Keratinocyte (primary cell): Measurements from ENCODE around the gene DNAH10. TPM values are rescaled to one million over a fixed set of nuclear protein-coding genes. Genes with fewer than 3 reads are reported as not detected.

Experiments
- DNase-seq: peaks from one replicate; pipeline ENCODE4 v3.0.0-alpha.2; 2011; ENCODE audit warnings: low read depth, missing footprints, low spot score
- FAIRE-seq: peaks from 2 replicates; lab custom pipeline; 2011; peaks lifted over from hg19 to GRCh38; lab: Jason Lieb, UNC
- H2AFZ ChIP-seq: 2 replicates; pipeline ENCODE4 v1.6.0; 2012; ENCODE audit warnings: low read length, control low read depth, inconsistent platforms; ENCODE audit not compliant: control insufficient read depth
- H3K27ac ChIP-seq: 2 replicates; pipeline ENCODE4 v1.5.1; 2011; ENCODE audit warnings: low read length; ENCODE audit not compliant: control insufficient read depth, insufficient read depth
- H3K27me3 ChIP-seq: 3 replicates; pipeline ENCODE4 v1.6.0; 2011; ENCODE audit warnings: low read length; ENCODE audit not compliant: control insufficient read depth, insufficient read depth; ENCODE audit errors: extremely low read depth
- H3K36me3 ChIP-seq, 2 experiments: 2 replicates in 1 of 2; 3 replicates in 1 of 2; pipeline ENCODE4 v1.5.1; 2011; ENCODE audit warnings: low read length in 2 of 2, mild to moderate bottlenecking in 1 of 2; ENCODE audit not compliant: control insufficient read depth in 2 of 2, insufficient read depth in 2 of 2; ENCODE audit errors: extremely low read depth in 1 of 2
- H3K4me1 ChIP-seq: 3 replicates; pipeline ENCODE4 v1.5.1; 2011; ENCODE audit warnings: low read length; ENCODE audit not compliant: control insufficient read depth, insufficient read depth; ENCODE audit errors: extremely low read depth
- H3K4me2 ChIP-seq: 3 replicates; pipeline ENCODE4 v1.6.0; 2011; ENCODE audit warnings: low read depth, low read length; ENCODE audit not compliant: control insufficient read depth, insufficient read depth; ENCODE audit errors: extremely low read depth
- H3K4me3 ChIP-seq, 3 experiments: fragments of 200-600 bp in 1 of 3; sonication (generic) in 1 of 3; 2 replicates in 2 of 3; 3 replicates in 1 of 3; pipeline ENCODE4 v1.5.1; 2011 to 2016; ENCODE audit warnings: low read length in 3 of 3, mild to moderate bottlenecking in 3 of 3, control low read depth in 2 of 3, inconsistent platforms in 1 of 3, low read depth in 1 of 3, mixed read lengths in 1 of 3, mixed run types in 1 of 3, moderate library complexity in 1 of 3; ENCODE audit not compliant: control insufficient read depth in 2 of 3, insufficient read depth in 2 of 3; ENCODE audit errors: extremely low read depth in 1 of 3
- H3K79me2 ChIP-seq: 2 replicates; pipeline ENCODE4 v1.6.0; 2012; ENCODE audit warnings: low read length; ENCODE audit not compliant: control insufficient read depth, insufficient read depth
- H3K9ac ChIP-seq: 3 replicates; pipeline ENCODE4 v1.6.0; 2011; ENCODE audit warnings: low read length; ENCODE audit not compliant: control insufficient read depth, insufficient read depth; ENCODE audit errors: extremely low read depth
- H3K9me1 ChIP-seq: 3 replicates; pipeline ENCODE4 v1.6.0; 2011; ENCODE audit warnings: low read length; ENCODE audit not compliant: control insufficient read depth, insufficient read depth; ENCODE audit errors: extremely low read depth
- H3K9me3 ChIP-seq: 2 replicates; pipeline ENCODE4 v1.5.1; 2012; ENCODE audit warnings: low read depth, low read length; ENCODE audit not compliant: control insufficient read depth
- H4K20me1 ChIP-seq: 3 replicates; pipeline ENCODE4 v1.6.0; 2011; ENCODE audit warnings: low read length; ENCODE audit not compliant: control insufficient read depth, insufficient read depth; ENCODE audit errors: extremely low read depth
- CTCF ChIP-seq, 3 experiments: IDR thresholded peaks in 1 of 3; conservative IDR thresholded peaks in 1 of 3; optimal IDR thresholded peaks in 1 of 3; 2 replicates in 2 of 3; 3 replicates in 1 of 3; pipeline versions ENCODE3 to v1.5.1; 2011; ENCODE audit warnings: low read length in 3 of 3, mild to moderate bottlenecking in 3 of 3, moderate library complexity in 2 of 3, control low read depth in 1 of 3, inconsistent platforms in 1 of 3; ENCODE audit not compliant: insufficient read depth in 2 of 3; ENCODE audit errors: extremely low read depth in 1 of 3
- EZH2 ChIP-seq: IDR thresholded peaks from one replicate; pipeline ENCODE4 v1.6.1; 2012; ENCODE audit warnings: inconsistent platforms, mild to moderate bottlenecking, low read length, moderate library complexity
- dilution Hi-C: fragments of 300-500 bp; cut with MboI; formaldehyde crosslinking; loops from one replicate; pipeline ENCODE4 v1.7.0; 2020; ENCODE audit warnings: low sequenced_read_pairs; ENCODE audit not compliant: extremely low pct_ligation_motif_present
- polyA plus RNA-seq, 5 experiments: library from polyadenylated mRNA; depleted of rRNA in 3 of 5; stranded (reverse) in 3 of 5; stranded (forward) in 1 of 5; unstranded in 1 of 5; fragments of >200 nt; gene quantifications; 1 replicate in 1 of 5; 2 replicates in 3 of 5; 3 replicates in 1 of 5; pipeline versions ENCODE4 v1.2.1 to v1.2.3, GENCODE V29; 2011 to 2012; ENCODE audit warnings: missing spikeins in 2 of 5, low read depth in 1 of 5, low replicate concordance in 1 of 5

The DNAH10 gene
- polyA plus RNA-seq, 1 donor (not counting 4 experiments of a cell fraction or from before 2014, with no cell fraction given), result 0.08 TPM

GRCh38 chr12:123859035-123859434 is 96.9 kb downstream of the DNAH10 start:
- no peaks in the 10 kb centered on the region for H3K27me3 ChIP-seq
- H4K20me1 ChIP-seq, result no peaks in the 10 kb centered on the region
- H3K9me3 ChIP-seq, result no peaks in the 10 kb centered on the region
- no peaks in the 10 kb centered on the region for H3K79me2 ChIP-seq
- FAIRE-seq, result no peak
- H3K9me1 ChIP-seq, result no peaks in the 10 kb centered on the region
- no peak overlapping the region for H3K9ac ChIP-seq
- H3K4me3 ChIP-seq, result no peak overlapping the region
- H3K27ac ChIP-seq, result no peak overlapping the region
- TF ChIP-seq CTCF (optimal IDR thresholded peaks at IDR 0.05 in 1 of 3, IDR thresholded peaks at IDR 0.05 in 1 of 3, conservative IDR thresholded peaks at IDR 0.05 in 1 of 3; ENCODE audit: extremely low read depth in 1 of 3, insufficient read depth in 2 of 3, low read length in 3 of 3) (no peak), EZH2 (no peak)
- H3K4me2 ChIP-seq, result no peak overlapping the region
- no peaks in the 10 kb centered on the region for H3K4me1 ChIP-seq
- no peak for DNase-seq
- H2AFZ ChIP-seq, result no peak overlapping the region
- no peaks in the 10 kb centered on the region for H3K36me3 ChIP-seq
- dilution Hi-C loops, result no loop called here

GRCh38 chr12:123860377-123860776 is 98.3 kb downstream of the DNAH10 start:
- no peak overlapping the region for H3K4me3 ChIP-seq
- dilution Hi-C loops, result no loop called here
- H4K20me1 ChIP-seq, result no peaks in the 10 kb centered on the region
- no peak overlapping the region for H3K9ac ChIP-seq
- no peaks in the 10 kb centered on the region for H3K36me3 ChIP-seq
- H2AFZ ChIP-seq, result no peak overlapping the region
- H3K9me3 ChIP-seq, result no peaks in the 10 kb centered on the region
- no peak for DNase-seq
- H3K79me2 ChIP-seq, result no peaks in the 10 kb centered on the region
- no peaks in the 10 kb centered on the region for H3K4me1 ChIP-seq
- FAIRE-seq, result no peak
- H3K4me2 ChIP-seq, result no peak overlapping the region
- no peak overlapping the region for H3K27ac ChIP-seq
- TF ChIP-seq CTCF (optimal IDR thresholded peaks at IDR 0.05 in 1 of 3, IDR thresholded peaks at IDR 0.05 in 1 of 3, conservative IDR thresholded peaks at IDR 0.05 in 1 of 3; ENCODE audit: extremely low read depth in 1 of 3, insufficient read depth in 2 of 3, low read length in 3 of 3) (no peak), EZH2 (no peak)
- no peaks in the 10 kb centered on the region for H3K9me1 ChIP-seq
- no peaks in the 10 kb centered on the region for H3K27me3 ChIP-seq
